Calu3 (cell line): Measurements from ENCODE around the gene SMAD2. TPM values are rescaled to one million over a fixed set of nuclear protein-coding genes. Genes with fewer than 3 reads are reported as not detected.
A peak's percentile ranks its signal among the peaks of the same experiment; 100 is the strongest.
"Not testable (repeated sequence)": the region's sequence is repeated elsewhere in the genome, so short reads cannot be mapped to it uniquely, and the experiment has no call there.

ENCODE experiments used
- BruUV-seq: library from RNA; stranded (reverse); fragments of 400-500 nt; replicated peaks from 2 replicates; lab custom pipeline; 2021; lab: Mats Ljungman, UMichigan
- CTCF ChIA-PET: fragments of 300-600 bp; sonication (Branson Sonifier 250); formaldehyde crosslinking; loops from one replicate; lab custom pipeline; 2022; ENCODE audit warnings: antibody characterized with exemption; lab: Charles Lee
- DNase-seq: peaks from one replicate; pipeline ENCODE4 v3.0.0; 2022
- H3K27ac Mint-ChIP-seq: one replicate; pipeline ENCODE4 v1.8.0; 2022; ENCODE audit warnings: mixed read lengths; ENCODE audit not compliant: unreplicated experiment
- H3K27me3 Mint-ChIP-seq: one replicate; pipeline ENCODE4 v1.8.0; 2022; ENCODE audit warnings: mixed read lengths; ENCODE audit not compliant: unreplicated experiment
- H3K36me3 Mint-ChIP-seq: one replicate; pipeline ENCODE4 v1.8.0; 2022; ENCODE audit warnings: mild to moderate bottlenecking, moderate library complexity, mixed read lengths; ENCODE audit not compliant: insufficient read depth, unreplicated experiment
- H3K4me1 Mint-ChIP-seq: one replicate; pipeline ENCODE4 v1.8.0; 2022; ENCODE audit warnings: mild to moderate bottlenecking, low read depth, mixed read lengths; ENCODE audit not compliant: unreplicated experiment
- H3K4me3 Mint-ChIP-seq: one replicate; pipeline ENCODE4 v1.8.0; 2022; ENCODE audit warnings: mild to moderate bottlenecking, low read depth, moderate library complexity, mixed read lengths; ENCODE audit not compliant: unreplicated experiment
- H3K9me3 Mint-ChIP-seq: one replicate; pipeline ENCODE4 v1.8.0; 2022; ENCODE audit warnings: low read depth, mixed read lengths; ENCODE audit not compliant: unreplicated experiment
- intact Hi-C: fragments of 100-400 bp; cut with micrococcal nuclease; formaldehyde crosslinking; loops from one replicate; pipeline ENCODE4 v1.10.0; 2022; ENCODE audit not compliant: unreplicated experiment
- total RNA-seq: library from RNA; stranded (reverse); gene quantifications from 2 replicates; pipeline ENCODE4 v1.2.3, GENCODE V29; 2022
- TF ChIP-seq, protein P1 (sequence below): fragments of 200-600 bp; IDR thresholded peaks from one replicate; pipeline ENCODE4 v1.8.0; 2022; ENCODE audit warnings: antibody characterized with exemption; ENCODE audit not compliant: unreplicated experiment

SMAD2 gene
- total RNA-seq, 1 experiment from 2014 or later, result 134 TPM

DNA sequence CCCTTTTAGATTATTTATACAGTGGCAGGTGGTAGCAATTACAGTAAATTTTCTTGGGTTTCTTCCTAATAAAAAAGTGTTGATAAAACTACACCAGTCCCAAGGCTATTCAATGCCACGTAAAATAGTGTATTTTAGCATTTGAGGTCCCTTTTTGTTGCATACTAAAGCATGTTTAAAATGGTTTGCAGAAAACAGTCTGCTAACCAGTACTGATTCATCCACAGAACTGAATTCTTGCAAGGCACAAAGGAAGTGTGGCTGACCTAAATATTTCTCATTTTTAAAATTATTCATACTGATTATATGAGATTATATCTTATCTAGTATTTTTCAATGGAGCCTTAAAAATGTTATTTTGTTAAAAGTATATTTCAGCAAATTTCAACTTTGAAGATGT, 98.1 kb downstream of the SMAD2 start:
- no peak overlapping the region for H3K27ac Mint-ChIP-seq
- peaks cover 11% of the 10 kb centered on the region for H3K4me1 Mint-ChIP-seq
- peaks cover 20% of the 10 kb centered on the region for H3K36me3 Mint-ChIP-seq
- intact Hi-C loops, result loop anchor here (5.0 kb wide), 1 partner anchor 90 kb away; no protein-coding TSS in a partner anchor
- TF ChIP-seq, protein P1, sequence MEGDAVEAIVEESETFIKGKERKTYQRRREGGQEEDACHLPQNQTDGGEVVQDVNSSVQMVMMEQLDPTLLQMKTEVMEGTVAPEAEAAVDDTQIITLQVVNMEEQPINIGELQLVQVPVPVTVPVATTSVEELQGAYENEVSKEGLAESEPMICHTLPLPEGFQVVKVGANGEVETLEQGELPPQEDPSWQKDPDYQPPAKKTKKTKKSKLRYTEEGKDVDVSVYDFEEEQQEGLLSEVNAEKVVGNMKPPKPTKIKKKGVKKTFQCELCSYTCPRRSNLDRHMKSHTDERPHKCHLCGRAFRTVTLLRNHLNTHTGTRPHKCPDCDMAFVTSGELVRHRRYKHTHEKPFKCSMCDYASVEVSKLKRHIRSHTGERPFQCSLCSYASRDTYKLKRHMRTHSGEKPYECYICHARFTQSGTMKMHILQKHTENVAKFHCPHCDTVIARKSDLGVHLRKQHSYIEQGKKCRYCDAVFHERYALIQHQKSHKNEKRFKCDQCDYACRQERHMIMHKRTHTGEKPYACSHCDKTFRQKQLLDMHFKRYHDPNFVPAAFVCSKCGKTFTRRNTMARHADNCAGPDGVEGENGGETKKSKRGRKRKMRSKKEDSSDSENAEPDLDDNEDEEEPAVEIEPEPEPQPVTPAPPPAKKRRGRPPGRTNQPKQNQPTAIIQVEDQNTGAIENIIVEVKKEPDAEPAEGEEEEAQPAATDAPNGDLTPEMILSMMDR, result no peak
- H3K9me3 Mint-ChIP-seq, result no peaks in the 10 kb centered on the region
- no peaks in the 10 kb centered on the region for H3K27me3 Mint-ChIP-seq
- H3K4me3 Mint-ChIP-seq, result no peak overlapping the region
- BruUV-seq, result no TSS peak
- no peak for DNase-seq
- CTCF ChIA-PET, result interaction anchor here (0.6 to 1.2 kb wide), 2 partner anchors 154 to 1480 kb away, joined by 3 read pairs; no protein-coding TSS in a partner anchor

- CTCF ChIA-PET, result interaction anchor here (1.1 to 1.2 kb wide), 2 partner anchors 13 to 155 kb away, joined by 3 to 5 read pairs; no protein-coding TSS in a partner anchor
- DNase-seq, result no peak
- no peaks in the 10 kb centered on the region for H3K27me3 Mint-ChIP-seq
- H3K27ac Mint-ChIP-seq, result no peak overlapping the region
- intact Hi-C loops, result loop anchor here (5.0 kb wide), 1 partner anchor 91 kb away; no protein-coding TSS in a partner anchor
- no TSS peak for BruUV-seq
- peaks cover 11% of the 10 kb centered on the region for H3K4me1 Mint-ChIP-seq
- TF ChIP-seq, protein P1, result no peak
- H3K36me3 Mint-ChIP-seq, result peaks cover 20% of the 10 kb centered on the region
- no peak overlapping the region for H3K4me3 Mint-ChIP-seq
- H3K9me3 Mint-ChIP-seq, result no peaks in the 10 kb centered on the region
These were observed 99.1 kb downstream of the SMAD2 start for GRCh38 chr18:47831351-47831750.

DNA sequence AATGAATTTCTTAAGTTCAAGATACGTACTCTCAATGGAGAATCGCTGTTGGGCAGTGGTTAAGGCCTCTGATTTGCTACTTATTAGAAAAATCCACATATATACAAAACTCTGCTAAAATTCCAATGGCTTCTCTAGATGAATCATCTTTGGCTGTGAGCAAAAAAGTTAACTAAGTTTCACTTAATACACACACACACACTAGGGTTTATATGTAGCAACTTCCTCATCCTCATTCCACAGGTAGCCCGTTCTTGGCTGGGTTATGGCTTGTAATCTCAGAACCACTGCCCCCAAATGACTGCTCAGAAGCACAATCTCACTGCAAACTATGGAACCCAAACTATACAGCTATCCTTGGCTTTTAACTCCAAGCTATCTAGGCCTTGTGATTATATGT, 99.7 kb downstream of the SMAD2 start:
- peak overlapping the region; percentile 56 for H3K27ac Mint-ChIP-seq
- intact Hi-C loops, result loop anchor here (5.0 kb wide), 1 partner anchor 92 kb away; no protein-coding TSS in a partner anchor
- DNase-seq, result no peak
- CTCF ChIA-PET, result interaction anchor here (1.1 kb wide), 1 partner anchor 13 kb away, joined by 5 read pairs; no protein-coding TSS in a partner anchor
- H3K4me3 Mint-ChIP-seq, result no peak overlapping the region
- no peaks in the 10 kb centered on the region for H3K9me3 Mint-ChIP-seq
- no TSS peak for BruUV-seq
- peaks cover 11% of the 10 kb centered on the region for H3K4me1 Mint-ChIP-seq
- TF ChIP-seq, protein P1, result no peak
- H3K36me3 Mint-ChIP-seq, result peaks cover 20% of the 10 kb centered on the region
- no peaks in the 10 kb centered on the region for H3K27me3 Mint-ChIP-seq

DNA sequence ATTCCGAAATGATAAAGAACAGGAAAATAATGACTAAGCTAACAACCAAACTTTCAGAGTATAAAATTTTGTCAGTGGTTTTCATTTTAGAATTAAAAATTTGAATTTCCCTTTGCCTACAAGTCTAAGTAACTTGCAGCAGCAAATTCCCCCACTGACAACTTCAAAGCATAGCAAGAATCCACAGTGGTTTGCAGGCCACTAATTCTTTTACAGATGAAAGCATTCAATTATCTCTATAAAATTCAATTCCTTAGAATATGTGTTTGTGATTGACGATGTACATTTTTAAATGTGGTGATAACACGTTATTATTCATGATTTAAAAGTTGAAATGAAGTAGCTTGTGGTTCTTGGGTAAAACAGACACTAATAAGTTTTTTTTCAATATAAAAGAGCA, 100.6 kb downstream of the SMAD2 start:
- TF ChIP-seq, protein P1, result no peak
- Mint-ChIP-seq H3K27ac (no peak overlapping the region), H3K27me3 (no peaks in the 10 kb centered on the region), H3K9me3 (no peaks in the 10 kb centered on the region), H3K4me1 (peaks cover 11% of the 10 kb centered on the region), H3K36me3 (peaks cover 20% of the 10 kb centered on the region), H3K4me3 (no peak overlapping the region)
- BruUV-seq, result no TSS peak
- CTCF ChIA-PET, result no interaction called here
- intact Hi-C loops, result loop anchor here (5.0 to 10.0 kb wide), 2 partner anchors 55 to 92 kb away; no protein-coding TSS in a partner anchor
- no peak for DNase-seq

- H3K4me3 Mint-ChIP-seq, H3K27me3 Mint-ChIP-seq, BruUV-seq, DNase-seq, H3K27ac Mint-ChIP-seq, H3K9me3 Mint-ChIP-seq, CTCF ChIA-PET: not testable (repeated sequence)
- intact Hi-C loops, result loop anchor here (10.0 kb wide), 1 partner anchor 57 kb away; no protein-coding TSS in a partner anchor
- H3K36me3 Mint-ChIP-seq, result peaks cover 15% of the 10 kb centered on the region
- H3K4me1 Mint-ChIP-seq, result peaks cover 11% of the 10 kb centered on the region
These were observed 102.4 kb downstream of the SMAD2 start for GRCh38 chr18:47828031-47828430.
